Posterior cingulate gyrus (tissue), 11 donors: ENCODE measurements around the gene FKBP2.

Experiments
- DNase-seq, 10 donors: peaks; one replicate each; pipeline versions ENCODE4 v3.0.0 to v3.0.0-alpha.2; 2020 to 2021; ENCODE audit warnings: mixed read lengths in 3 of 10
- intact Hi-C: fragments of 100-400 bp; cut with DNase I; formaldehyde crosslinking; loops from one replicate; pipeline ENCODE4 v1.15.1; 2023

The FKBP2 gene

GRCh38 chr11:64246871-64247728 lies 6.2 kb downstream of the FKBP2 start, which contains the start of gene PPP1R14B:
Gene PPP1R14B, minus strand, starts transcription at chr11:64246943. Its CDS starts 270 bp downstream, at chr11:64246673.
- DNase-seq, result peak; percentile 79 to 97 (median 88)
- intact Hi-C loops, result no loop called here

DNA sequence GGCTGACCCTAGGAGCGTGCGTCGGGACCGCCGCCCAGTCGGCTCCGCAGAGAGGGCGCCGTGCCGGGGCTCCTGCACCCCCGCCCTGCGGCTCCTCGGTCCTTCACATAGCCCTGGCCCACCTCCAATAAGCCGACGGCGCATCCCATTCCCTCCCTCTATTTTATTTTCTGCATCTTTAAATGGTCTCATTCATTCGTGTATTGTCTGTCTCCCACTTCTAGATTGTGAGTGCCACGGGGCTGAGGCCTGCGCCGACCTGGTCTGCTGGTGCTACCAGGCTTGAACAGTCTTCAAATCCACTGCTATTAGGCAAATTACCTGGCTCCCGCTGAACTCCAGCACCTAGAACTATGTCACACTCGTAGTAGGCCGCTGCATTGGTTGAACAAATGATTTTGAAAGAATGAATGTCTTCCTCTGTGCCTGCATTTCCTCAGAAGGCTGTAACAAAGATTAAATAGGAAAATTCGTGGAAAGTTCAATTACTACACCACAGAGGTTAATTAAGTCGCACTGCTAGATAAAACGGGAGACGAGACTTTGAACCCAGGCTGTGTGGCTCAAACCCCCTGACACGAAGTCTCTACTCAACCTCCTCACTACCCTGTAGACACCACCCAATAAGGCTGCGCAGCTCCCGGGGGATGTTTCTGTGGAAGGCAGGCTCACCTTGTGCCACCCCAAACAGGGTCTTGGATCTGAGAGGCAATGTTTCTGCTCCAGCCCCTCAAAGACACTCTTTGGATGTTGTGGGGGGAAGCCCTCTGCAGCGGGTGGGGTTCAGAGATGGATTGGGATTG lies 7.0 kb downstream of the FKBP2 start:
- no peak for DNase-seq
- intact Hi-C loops, result no loop called here

- intact Hi-C loops, result no loop called here
- no peak for DNase-seq
These were observed 7.7 kb downstream of the FKBP2 start for GRCh38 chr11:64248578-64248977.

DNA sequence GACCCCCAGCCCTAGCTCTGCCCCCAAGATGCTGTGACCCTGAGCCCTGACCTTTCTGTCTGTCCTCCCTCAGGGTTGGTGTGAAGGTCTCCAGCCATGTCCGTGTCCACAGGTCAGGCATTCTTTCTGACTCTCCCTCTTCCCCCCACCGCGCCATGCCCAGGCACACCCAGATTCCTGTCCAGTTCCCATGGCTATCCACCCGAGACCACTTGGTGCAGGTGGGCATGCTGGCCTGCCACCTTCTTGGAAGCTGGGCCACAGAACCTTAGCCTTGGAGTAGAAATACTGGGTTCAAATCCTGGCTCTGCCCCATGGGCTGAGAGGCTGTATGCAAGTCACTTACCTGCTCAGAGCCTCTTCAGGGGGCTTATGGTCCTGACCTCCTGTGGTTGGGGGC lies 8.1 kb downstream of the FKBP2 start:
- intact Hi-C loops, result no loop called here
- DNase-seq, result peak in 1 of 10 donors; percentile 75

- DNase-seq, result no peak
- intact Hi-C loops, result loop anchor here (5.0 kb wide), 1 partner anchor 53 kb away; the partner anchor contains the start of gene CATSPERZ
These were observed 8.9 kb downstream of the FKBP2 start for GRCh38 chr11:64249563-64250414.

DNA sequence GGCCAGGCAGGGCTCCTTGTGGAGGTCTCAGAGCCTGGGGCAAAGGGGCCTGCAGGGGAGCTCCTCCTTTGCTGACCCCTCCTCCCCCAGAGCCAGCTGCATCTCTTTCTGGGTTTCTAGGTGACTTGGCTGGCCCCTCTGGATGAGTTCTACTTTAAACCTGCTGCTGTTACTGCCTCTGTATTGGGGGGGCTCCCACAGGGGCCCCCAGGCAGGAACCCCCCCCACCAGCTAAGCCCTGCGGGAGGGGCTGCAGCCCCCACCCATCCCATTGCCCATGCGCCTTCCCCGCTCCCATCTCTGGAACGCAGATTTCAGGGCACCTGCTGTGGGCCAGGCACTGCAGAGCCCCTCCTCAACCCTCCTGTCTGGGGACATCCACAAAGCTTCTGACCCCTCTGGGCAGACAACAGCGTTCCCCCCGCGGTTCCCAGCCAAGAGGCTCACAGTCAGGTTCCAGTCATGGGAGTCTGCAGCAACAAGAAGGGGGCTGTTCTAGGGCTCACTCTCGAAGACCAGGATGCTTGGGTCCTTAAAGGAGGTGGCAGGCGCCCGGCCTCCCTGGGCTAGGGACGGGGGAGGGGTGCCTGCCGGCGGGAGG lies 9.6 kb downstream of the FKBP2 start:
- DNase-seq, result no peak
- intact Hi-C loops, result loop anchor here (5.0 kb wide), 1 partner anchor 52 kb away; the partner anchor contains the start of gene CATSPERZ

GRCh38 chr11:64251016-64251752 lies 10.3 kb downstream of the FKBP2 start, which contains the start of gene PLCB3:
Gene PLCB3, plus strand, starts transcription at chr11:64251530. Its CDS starts 120 bp downstream, at chr11:64251650.
- DNase-seq, result peak in 5 of 10 donors; percentile 46 to 90 (median 78)
- intact Hi-C loops, result loop anchor here (5.0 kb wide), 1 partner anchor 51 kb away; the partner anchor contains the start of gene CATSPERZ

GRCh38 chr11:64251753-64252002 lies 10.8 kb downstream of the FKBP2 start:
- intact Hi-C loops, result loop anchor here (5.0 kb wide), 1 partner anchor 51 kb away; the partner anchor contains the start of gene CATSPERZ
- DNase-seq, result no peak

GRCh38 chr11:64252003-64252872 lies 11.3 kb downstream of the FKBP2 start:
- intact Hi-C loops, result loop anchor here (5.0 kb wide), 1 partner anchor 50 kb away; the partner anchor contains the start of gene CATSPERZ
- DNase-seq, result no peak

GRCh38 chr11:64253043-64253442 lies 12.1 kb downstream of the FKBP2 start:
- intact Hi-C loops, result loop anchor here (5.0 kb wide), 1 partner anchor 49 kb away; the partner anchor contains the start of gene CATSPERZ
- no peak for DNase-seq

DNA sequence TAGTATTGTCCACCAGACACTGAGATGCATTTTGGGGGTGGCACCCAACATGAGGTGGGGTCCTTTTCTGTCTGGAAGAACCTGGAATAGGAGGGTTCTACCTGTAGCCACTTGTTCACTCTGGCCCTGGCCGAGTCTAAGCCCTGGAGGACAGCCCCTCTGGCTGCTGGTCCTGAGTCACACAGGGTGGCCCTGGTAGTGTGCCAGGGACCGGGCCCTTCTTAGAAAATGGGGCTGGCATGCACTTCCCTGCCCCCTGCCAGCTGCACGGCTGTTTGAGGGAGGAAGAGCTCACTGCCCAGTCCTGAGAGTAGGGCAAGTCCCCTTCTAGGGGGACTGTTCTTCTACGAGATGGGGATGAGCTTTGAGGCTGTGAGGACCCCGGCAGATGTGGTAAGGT lies 12.6 kb downstream of the FKBP2 start:
- DNase-seq, result peak in 4 of 10 donors; percentile 48 to 89 (median 66)
- intact Hi-C loops, result loop anchor here (5.0 kb wide), 1 partner anchor 49 kb away; the partner anchor contains the start of gene CATSPERZ

- no peak for DNase-seq
- intact Hi-C loops, result loop anchor here (5.0 kb wide), 1 partner anchor 48 kb away; the partner anchor contains the start of gene CATSPERZ
These were observed 13.4 kb downstream of the FKBP2 start for GRCh38 chr11:64254326-64254725.

- intact Hi-C loops, result no loop called here
- DNase-seq, result no peak
These were observed 14.5 kb downstream of the FKBP2 start for GRCh38 chr11:64255135-64256128.

GRCh38 chr11:64256300-64256699 lies 15.4 kb downstream of the FKBP2 start:
- intact Hi-C loops, result no loop called here
- no peak for DNase-seq

GRCh38 chr11:64258356-64258755 lies 17.5 kb downstream of the FKBP2 start:
- intact Hi-C loops, result no loop called here
- no peak for DNase-seq

DNA sequence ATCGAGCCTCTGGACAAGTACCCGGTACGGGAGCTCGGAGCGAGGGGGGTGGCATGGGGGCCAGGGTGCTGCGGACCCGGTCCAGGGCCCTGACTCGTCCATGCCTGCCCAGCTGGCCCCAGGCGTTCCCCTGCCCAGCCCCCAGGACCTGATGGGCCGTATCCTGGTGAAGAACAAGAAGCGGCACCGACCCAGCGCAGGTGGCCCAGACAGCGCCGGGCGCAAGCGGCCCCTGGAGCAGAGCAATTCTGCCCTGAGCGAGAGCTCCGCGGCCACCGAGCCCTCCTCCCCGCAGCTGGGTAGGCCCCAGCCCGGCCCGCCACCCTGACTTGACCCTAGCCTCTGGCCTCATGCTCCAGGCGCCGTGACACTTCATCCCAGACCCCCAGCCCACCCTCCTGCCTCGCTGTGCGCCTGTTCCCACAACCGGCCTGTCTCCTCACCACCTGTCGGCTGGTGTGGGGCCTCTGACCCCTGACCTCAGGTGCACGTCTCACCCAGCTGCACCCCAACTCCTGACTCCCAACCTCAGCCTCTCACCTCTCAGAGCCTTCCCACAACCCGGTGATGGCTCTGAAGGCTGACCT lies 18.1 kb downstream of the FKBP2 start:
- no peak for DNase-seq
- intact Hi-C loops, result no loop called here
